ENCODE data around the gene EPHA5.
"Not testable (repeated sequence)": the region's sequence is repeated elsewhere in the genome, so short reads cannot be mapped to it uniquely, and the experiment has no call there.

- not testable (repeated sequence) for TF ChIP-seq PATZ1 (CRISPR knock-in tag; IDR thresholded peaks at IDR 0.05; ENCODE audit: borderline replicate concordance); CREB5 (CRISPR knock-in tag; IDR thresholded peaks at IDR 0.05; ENCODE audit: low read depth); SNAI2 (CRISPR knock-in tag; IDR thresholded peaks at IDR 0.05); TCF4 (CRISPR knock-in tag; IDR thresholded peaks at IDR 0.05; ENCODE audit: borderline replicate concordance); ARNTL (CRISPR knock-in tag; IDR thresholded peaks at IDR 0.05; ENCODE audit: borderline replicate concordance, low read depth); ESRRG (CRISPR knock-in tag; IDR thresholded peaks at IDR 0.05); ZNF8 (CRISPR knock-in tag; IDR thresholded peaks at IDR 0.05); BACH2 (CRISPR knock-in tag; IDR thresholded peaks at IDR 0.05; ENCODE audit: borderline replicate concordance); ZFP30 (CRISPR knock-in tag; IDR thresholded peaks at IDR 0.05); PPARA (CRISPR knock-in tag; IDR thresholded peaks at IDR 0.05; ENCODE audit: borderline replicate concordance); CSRNP3 (CRISPR knock-in tag; IDR thresholded peaks at IDR 0.05); ZC3H10 (CRISPR knock-in tag; IDR thresholded peaks at IDR 0.05); ZFP3 (CRISPR knock-in tag; IDR thresholded peaks at IDR 0.05); ZNF70 (CRISPR knock-in tag; IDR thresholded peaks at IDR 0.05)
Observed at GRCh38 chr4:65308626-65309025, 361.7 kb downstream of the EPHA5 start.

Data from SK-N-SH treated with all-trans-retinoic acid at 6 μM for 48 hours (cell line).